IPS-18c (cell line): ENCODE measurements around the gene CALU.

Experiments
- H3K4me3 ChIP-seq: 2 replicates; pipeline ENCODE4 v1.7.0; 2013; ENCODE audit warnings: low read depth, mild to moderate bottlenecking, low read length, moderate library complexity; ENCODE audit not compliant: insufficient read depth
- H3K9me3 ChIP-seq: one replicate; pipeline ENCODE4 v1.6.1; 2013; ENCODE audit warnings: mild to moderate bottlenecking, low read length, moderate library complexity; ENCODE audit not compliant: control insufficient read depth, insufficient read depth

CALU gene

DNA sequence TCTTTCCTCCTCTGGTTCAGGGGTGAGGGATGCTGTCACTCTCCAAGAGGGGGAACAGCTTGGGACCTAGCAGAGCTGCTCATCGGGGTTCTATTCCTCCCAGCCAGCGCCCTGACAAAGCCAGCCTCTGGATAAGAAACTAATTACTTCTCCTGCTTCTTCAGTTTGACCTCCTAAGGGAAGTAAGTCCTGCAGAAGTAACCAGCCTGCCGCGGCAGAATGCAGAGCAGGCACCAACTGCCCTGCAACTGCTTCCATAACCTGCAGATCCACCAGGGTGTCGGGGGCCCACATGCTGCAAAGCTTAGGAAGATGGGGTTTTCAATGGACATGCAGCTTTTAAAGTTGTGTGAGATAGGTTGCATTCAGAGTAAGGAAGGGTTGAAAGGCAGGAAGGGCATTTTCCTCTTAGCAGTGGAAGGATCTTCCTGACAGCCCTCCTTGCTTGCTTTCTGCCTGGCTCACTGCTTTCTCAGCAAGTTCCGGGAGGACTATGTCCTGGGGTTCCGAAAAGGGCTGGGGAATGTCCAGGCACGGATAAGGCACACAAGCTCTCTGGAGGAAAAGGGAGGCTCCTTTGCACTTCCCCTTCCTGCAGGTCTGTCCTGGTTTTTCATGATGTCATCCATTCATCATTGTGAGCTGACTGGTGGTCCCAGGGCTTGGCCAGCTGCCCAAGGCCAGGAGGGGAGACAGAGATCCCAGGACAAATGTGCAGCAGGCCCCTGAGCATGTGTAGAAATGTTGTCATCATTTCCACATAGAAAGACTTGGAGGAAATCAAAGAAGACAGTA lies 24.3 kb upstream of the CALU start:
- no peak overlapping the region for H3K4me3 ChIP-seq
- H3K9me3 ChIP-seq: no peaks in the 10 kb centered on the region

DNA sequence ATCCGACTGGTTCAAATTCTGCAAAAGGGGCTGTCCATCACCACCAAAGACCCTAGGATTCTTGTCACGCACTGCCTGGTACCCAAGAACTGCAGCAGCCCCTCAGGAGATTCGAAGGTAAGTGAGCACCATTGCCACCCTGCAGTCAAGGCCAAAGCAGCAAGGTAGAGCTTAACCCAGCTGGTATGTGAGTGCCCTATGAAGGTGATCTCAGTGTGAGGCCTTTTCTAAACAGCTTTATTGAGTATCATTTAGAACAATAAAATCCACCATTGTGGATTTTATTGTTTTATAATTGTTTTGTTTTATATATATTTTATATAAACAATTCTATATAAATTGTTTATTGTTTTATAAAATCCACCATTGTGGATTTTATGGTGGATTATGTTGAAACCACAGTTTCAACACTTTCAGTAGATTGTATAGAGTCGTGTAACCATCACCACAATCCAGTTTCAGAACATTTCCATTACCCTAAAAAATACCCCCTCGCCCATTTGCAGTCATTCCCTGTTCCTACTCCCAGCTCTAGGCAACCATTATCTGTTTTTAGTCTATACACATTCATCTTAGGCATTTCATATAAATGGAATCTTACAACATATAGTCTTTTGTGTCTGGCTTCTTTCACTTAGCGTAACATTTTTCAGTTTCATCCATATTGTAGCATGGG lies 20.1 kb upstream of the CALU start:
- no peak overlapping the region for H3K4me3 ChIP-seq
- no peaks in the 10 kb centered on the region for H3K9me3 ChIP-seq

DNA sequence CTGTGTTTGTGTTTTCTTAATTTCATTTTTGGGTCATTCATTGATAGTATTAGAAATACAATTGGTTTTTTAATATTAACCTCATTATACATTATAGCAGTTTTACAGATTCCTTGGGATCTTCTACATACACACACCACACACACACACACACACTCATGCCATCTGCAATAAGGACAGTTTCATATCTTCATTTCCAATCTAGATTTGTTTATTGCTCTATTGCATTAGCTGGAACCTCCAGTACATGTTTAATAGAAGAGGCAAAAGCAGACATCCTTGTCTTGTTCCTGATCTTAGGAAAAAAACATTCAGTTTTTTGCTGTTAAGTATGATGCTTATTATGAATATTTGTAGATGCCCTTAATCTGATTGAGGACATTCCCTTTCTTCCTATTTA lies 17.8 kb upstream of the CALU start:
- Histone ChIP-seq H3K4me3 (no peak overlapping the region), H3K9me3 (no peaks in the 10 kb centered on the region)

DNA sequence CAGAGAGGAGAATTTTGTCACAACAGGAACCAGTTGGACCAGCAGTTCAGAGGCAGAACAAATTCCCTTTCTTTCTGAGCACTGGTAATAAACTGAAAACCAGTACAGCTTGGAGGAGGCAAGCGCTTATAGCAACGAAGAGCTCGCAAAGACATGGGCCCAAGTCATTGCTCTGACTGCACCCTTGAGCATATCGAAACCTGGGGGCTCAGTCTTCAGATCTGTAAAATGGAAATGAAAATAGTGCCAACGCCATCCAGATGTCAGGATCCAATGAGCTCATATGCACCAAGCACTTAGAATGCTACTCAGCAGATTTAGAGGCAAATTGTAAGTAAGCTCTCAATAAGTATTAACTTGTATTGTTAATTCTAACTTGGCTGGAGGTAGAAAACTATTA lies 14.4 kb upstream of the CALU start:
- Histone ChIP-seq H3K9me3 (no peaks in the 10 kb centered on the region), H3K4me3 (no peak overlapping the region)

DNA sequence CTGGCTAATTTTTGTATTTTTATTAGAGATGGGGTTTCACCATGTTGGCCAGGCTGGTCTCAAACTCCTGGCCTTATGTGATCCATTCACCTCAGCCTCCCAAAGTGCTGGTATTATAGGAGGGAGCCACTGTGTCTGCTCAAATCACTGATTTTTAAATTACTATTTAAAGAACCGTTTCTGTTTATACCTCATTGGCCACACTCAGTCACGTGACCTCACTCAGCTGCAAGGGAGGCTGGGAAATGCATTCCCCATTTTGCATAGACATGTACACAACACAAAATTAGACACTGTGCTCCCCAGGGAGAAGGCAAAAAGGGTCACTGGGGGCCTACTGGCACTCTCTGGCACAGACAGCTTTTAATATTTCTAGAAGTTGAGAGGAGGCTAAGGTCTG lies 13.6 kb upstream of the CALU start:
- no peak overlapping the region for H3K4me3 ChIP-seq
- no peaks in the 10 kb centered on the region for H3K9me3 ChIP-seq

DNA sequence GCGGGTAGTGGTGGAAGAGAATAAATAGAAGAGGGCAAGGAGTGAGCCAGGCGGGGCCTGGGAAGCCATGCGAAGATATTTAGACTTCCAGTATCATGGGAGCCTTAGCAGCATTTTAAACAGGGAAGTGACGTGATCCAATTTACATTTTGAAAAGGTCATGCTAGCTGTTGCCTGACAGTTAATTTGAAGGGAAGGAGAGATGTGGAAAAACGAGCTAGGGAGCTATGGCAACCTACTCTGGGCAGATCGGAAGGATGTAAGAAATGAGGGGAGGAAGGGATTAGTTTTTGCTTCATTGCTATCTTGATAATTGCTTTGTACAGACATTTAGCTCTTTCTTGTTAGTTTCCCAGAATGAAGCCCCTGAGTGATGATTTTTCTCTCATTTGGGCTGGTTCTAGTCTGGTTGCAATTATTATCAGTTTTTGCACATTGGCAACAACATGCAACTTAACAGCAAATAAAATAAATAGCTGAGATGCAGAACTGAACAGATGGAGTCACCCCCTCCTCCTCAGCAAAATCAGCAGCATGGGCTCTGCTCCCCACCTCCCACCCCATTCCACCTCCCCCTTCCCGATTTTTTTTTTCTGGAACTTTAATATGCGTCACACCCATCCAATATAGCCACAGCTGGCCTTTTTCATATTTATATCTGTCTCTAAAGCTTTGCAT lies 13.0 kb upstream of the CALU start:
- H3K9me3 ChIP-seq: no peaks in the 10 kb centered on the region
- no peak overlapping the region for H3K4me3 ChIP-seq

DNA sequence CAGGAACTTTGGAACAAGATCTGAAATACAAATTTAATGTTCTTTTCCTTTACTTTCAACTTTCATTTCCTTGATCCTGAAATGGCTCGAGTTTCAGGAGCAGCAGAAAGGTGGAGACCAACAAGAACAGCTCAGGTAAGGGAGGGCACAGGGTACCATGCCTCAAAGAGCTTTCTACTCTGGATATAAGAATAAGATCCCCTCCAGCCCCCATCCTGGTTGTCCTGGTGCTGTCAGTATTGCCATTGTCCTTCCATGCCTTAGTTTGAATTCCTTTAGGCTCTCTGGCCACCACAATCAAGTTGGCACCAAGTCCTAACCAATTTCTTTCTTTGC lies 12.5 kb upstream of the CALU start:
- Histone ChIP-seq H3K9me3 (no peaks in the 10 kb centered on the region), H3K4me3 (no peak overlapping the region)

DNA sequence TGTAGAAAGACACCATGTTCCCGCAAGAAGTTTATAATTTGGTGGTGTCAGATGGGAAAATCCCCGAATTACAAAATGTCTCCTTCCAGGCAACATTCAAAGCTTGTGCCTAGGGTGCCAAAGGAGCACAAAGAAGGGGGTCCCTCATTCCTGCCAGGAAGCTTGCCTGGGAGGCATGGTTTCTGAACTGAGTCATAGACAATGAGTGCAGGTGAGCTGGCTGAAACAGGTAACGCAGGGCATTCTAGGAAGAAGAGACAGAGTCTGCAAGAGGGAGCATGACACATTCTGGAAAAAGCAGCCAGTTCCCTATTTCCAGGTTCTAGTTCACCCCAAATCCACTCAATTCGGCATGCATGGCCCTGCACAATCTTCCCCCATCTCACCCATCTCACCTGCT lies 11.9 kb upstream of the CALU start:
- no peaks in the 10 kb centered on the region for H3K9me3 ChIP-seq

DNA sequence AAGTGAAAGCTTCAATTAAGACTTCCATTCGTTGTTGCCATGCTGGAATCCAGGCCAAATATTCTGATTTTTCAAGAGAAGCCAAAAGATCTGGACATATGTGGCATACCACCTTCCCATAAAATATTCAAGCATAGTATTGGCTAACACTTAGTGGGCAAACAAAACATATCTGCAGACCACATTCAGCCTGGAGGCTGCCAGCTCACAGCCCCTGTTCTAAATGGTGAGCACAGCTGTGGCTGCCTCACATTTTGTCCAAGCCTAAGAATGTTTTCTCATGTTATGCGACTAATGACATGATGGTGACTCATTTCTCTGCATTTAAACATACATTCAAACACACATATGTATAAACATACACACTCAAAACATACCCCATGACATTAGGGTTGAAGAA lies 10.6 kb upstream of the CALU start:
- no peaks in the 10 kb centered on the region for H3K9me3 ChIP-seq
- no peak overlapping the region for H3K4me3 ChIP-seq

More for the DNA sequence above, 11.9 kb upstream of the CALU start:
- no peak overlapping the region for H3K4me3 ChIP-seq

DNA sequence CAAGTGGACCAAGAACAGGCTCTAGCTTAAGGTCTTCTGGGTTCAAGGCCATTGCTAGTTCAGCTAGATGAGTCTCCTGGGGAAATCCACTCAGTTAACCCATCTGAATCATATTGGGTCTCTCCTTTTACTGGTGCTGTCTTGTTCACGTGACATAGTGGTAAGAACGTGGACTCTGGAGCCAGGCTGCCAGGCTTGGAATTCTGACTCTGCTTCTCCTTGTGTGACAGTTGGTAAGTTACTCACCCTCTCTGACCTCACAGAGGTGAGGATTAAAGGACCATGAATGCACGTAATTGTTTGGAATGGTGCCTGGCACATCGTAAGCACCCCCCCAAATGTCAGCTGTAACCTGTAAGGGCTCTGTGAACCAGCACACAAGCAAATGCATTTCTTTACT lies 9.7 kb upstream of the CALU start:
- Histone ChIP-seq H3K4me3 (no peak overlapping the region), H3K9me3 (no peaks in the 10 kb centered on the region)

DNA sequence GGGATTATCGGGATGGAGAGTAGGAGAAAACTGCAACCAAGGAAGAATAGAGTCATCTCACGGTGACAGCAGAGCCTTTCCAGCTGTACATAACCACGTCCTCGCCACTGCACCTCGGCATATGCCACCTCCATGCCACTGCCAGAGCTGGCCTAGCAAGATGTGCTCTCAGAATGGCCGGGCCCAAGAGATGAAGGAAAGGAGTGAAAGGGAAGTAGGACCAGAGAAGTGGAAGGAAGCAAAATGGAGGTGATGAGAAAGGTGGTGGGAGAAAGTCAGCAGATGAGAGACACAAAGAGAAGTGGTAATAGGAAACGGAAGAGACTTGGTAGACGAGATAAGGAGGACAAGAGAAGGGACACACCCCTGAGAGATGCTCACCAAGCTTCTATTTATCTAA lies 8.0 kb upstream of the CALU start:
- Histone ChIP-seq H3K4me3 (no peak overlapping the region), H3K9me3 (no peaks in the 10 kb centered on the region)

DNA sequence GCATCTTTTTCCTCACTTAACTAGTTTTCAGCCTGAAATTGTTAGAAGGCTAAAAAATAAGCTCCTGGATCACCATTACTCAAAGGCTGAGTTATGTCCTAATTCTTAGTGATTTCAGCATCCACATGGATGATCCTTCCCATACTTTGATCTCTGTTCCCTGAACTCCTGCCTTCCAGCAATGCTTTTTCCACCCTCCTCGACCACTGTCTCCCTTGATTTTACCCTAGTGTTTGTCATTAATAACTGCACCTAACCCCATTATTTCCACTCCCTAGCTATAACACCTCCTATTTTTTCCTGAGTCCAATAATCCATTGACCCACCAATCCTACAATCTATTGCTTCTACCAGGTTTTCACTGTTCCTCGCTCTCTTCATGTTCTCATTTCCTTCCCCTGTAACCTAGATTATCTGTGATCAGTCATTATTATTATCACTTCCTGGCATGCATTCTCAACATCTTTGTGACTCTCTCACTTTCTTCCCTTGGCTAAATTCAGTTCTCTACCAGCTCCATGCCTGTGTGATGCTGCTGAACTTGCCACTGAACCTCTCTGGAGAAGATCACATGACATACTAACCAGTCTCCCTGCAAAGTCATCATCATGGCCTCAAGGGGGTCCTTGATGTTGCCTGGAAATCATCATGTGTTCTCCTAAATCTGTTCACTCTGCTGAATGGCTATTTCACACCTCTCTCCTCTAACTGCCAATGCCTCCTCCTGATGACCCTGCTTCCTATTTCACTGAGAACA lies 6.5 kb upstream of the CALU start:
- Histone ChIP-seq H3K4me3 (no peak overlapping the region), H3K9me3 (no peaks in the 10 kb centered on the region)

DNA sequence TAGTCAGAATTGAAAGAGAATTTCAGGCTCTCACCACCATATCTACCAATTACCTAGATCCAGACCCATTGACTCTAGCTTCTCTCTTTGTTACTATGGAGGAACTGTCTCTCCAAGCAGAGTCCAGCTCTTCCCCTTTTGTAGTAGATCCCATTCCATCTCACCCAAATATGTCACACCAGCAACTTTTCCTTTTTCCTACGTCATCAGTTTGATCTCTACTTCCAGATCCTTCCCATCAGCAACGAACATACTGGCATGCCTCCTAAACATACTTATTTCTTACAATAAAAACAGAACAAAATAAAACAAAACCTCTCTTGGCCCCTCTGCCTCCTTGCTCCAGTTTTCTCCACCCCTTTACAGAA lies 5.9 kb upstream of the CALU start:
- no peaks in the 10 kb centered on the region for H3K9me3 ChIP-seq

DNA sequence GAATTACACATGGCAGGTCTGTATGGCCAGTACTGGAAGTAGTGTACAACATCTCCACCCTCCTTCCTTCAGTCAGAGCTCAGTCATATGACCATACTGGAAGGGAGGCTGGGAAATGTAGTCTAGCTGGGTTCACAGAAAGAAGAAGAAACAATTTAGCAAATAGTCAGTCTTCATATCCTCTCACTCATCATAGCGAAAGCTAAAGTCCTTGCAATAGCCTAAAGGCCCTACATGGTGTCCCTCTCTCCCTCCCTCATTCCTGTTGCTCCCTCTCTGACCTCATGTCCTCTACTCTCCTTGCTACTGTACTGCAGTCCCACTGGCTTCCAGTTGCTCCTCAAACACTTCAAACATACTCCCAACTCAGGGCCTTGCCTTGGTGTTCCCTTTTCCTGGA lies 4.3 kb upstream of the CALU start:
- Histone ChIP-seq H3K4me3 (no peak overlapping the region), H3K9me3 (no peaks in the 10 kb centered on the region)

More for the DNA sequence above, 5.9 kb upstream of the CALU start:
- no peak overlapping the region for H3K4me3 ChIP-seq

DNA sequence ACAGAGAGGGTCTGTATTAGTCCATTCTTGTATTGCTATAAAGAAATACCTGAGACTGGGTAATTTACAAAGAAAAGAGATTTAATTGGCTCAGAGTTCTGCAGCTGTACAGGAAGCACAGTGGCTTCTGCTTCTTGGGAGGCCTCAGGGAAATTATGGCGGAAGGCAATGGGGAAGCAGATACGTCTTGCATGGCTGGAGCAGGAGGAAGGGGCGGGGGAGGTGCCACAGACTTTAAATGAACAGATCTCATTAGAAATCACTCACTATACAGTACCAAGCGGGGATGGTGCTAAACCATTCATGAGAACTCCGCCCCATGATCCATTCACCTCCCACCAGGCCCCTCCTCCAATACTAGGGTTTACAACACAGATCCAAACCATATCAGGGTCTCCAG lies 3.7 kb upstream of the CALU start:
- Histone ChIP-seq H3K9me3 (no peaks in the 10 kb centered on the region), H3K4me3 (no peak overlapping the region)

DNA sequence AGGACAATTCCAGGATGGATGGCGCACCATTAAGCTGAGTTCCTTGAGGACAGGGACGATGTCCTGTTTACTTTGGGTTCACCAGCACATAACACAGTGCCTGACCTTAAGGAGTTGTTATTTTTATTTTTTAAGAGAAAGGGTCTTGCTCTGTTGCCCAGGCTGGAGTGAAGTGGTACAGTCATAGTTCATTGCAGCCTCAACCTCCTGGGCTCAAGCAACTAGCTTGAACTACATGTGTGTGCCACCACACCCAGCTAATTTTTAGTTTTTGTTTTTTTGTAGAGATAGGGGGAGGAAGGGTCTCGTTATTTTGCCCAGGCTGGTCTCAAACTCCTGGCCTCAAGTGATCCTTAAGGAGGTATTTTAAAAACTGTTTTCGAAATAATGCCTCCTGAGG lies 1.7 kb upstream of the CALU start:
- H3K9me3 ChIP-seq: no peaks in the 10 kb centered on the region
- H3K4me3 ChIP-seq: no peak overlapping the region

DNA sequence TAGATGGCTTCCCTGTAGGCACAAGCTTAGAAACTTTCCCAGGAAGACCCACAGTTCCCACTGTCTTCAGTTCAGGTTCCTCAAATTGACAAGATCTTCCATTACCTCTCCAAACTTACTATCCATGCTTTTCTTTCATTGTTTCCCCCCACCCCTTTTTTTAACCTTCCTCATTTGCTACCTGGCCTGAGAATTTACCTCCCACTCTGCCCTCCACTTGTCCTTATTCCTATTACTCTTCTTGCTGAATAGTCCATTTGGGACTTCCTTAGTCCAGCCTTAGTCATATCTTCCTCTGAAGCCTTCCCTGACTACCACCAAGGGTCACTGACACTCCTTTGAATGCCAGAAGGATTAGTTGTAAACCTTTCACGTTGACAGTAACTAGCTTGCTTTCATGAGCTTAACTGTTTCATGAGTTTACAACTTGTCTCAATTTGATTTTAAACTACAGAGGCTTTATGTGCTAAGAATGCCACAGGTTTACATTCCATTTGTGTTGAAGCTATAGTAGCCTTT lies 1.2 kb upstream of the CALU start:
- no peaks in the 10 kb centered on the region for H3K9me3 ChIP-seq
- H3K4me3 ChIP-seq: no peak overlapping the region
